Body of pancreas (tissue), 4 donors: Measurements from ENCODE around the gene TRIM6. TPM values are rescaled to one million over a fixed set of nuclear protein-coding genes. Genes with fewer than 3 reads are reported as not detected.

Experiments
- ATAC-seq: fragments of 150-250 bp; one replicate; pipeline ENCODE4 v1.9.1; 2016
- DNase-seq, 4 donors: peaks; one replicate each; pipeline ENCODE4 v3.0.0-alpha.2; 2019
- H3K27ac ChIP-seq, 4 donors: fragments of 200-600 bp; sonication (generic); 1 replicate in 3 of 4; 2 replicates in 1 of 4; pipeline versions ENCODE4 v1.5.1 to v1.6.1; 2016 to 2019; ENCODE audit warnings: mild to moderate bottlenecking in 1 of 4, mixed read lengths in 1 of 4, moderate library complexity in 1 of 4
- H3K27me3 ChIP-seq, 2 donors: fragments of 200-600 bp; sonication (generic); one replicate each; pipeline ENCODE4 v1.6.0; 2016; ENCODE audit warnings: mild to moderate bottlenecking in 1 of 2
- H3K36me3 ChIP-seq, 2 donors: fragments of 200-600 bp; sonication (generic); replicated peaks in 1 of 2; 2 replicates each; pipeline ENCODE4 v1.5.1; 2016; ENCODE audit warnings: low read depth in 2 of 2; ENCODE audit not compliant: insufficient read depth in 1 of 2
- H3K4me1 ChIP-seq: fragments of 200-600 bp; sonication (generic); one replicate; pipeline ENCODE4 v1.6.0; 2016
- H3K4me3 ChIP-seq, 2 donors: fragments of 200-600 bp; sonication (generic); 1 replicate in 1 of 2; 2 replicates in 1 of 2; pipeline ENCODE4 v1.5.1; 2016 to 2019
- H3K9me3 ChIP-seq, 3 donors: fragments of 200-600 bp; sonication (generic); 1 replicate in 2 of 3; 2 replicates in 1 of 3; pipeline ENCODE4 v1.5.1; 2016
- POLR2A ChIP-seq, 3 donors: fragments of 450-650 bp; IDR thresholded peaks; one replicate each; pipeline ENCODE4 v1.6.1; 2016; ENCODE audit warnings: antibody characterized with exemption in 3 of 3, mild to moderate bottlenecking in 2 of 3
- WGBS, 2 donors: methylation state at CpG; one replicate each; pipeline ENCODE4 v1.1.5; 2017; 5-methylcytosine and 5-hydroxymethylcytosine counted together
- intact Hi-C: fragments of 100-400 bp; cut with DNase I; formaldehyde crosslinking; loops from one replicate; pipeline ENCODE4 v1.15.1; 2023
- total RNA-seq, 2 donors: library from RNA; depleted of rRNA; stranded (reverse); fragments of >200 nt; gene quantifications; one replicate each; pipeline ENCODE4 v1.1.0, GENCODE V29; 2016
- TF ChIP-seq, protein P1 (sequence below), 7 experiments: fragments of 450-650 bp in 4 of 7; fragments of 200-600 bp in 3 of 7; sonication (generic) in 3 of 7; IDR thresholded peaks; one replicate each; pipeline ENCODE4 v1.5.1; 2016 to 2019; ENCODE audit warnings: antibody characterized with exemption in 7 of 7

Gene TRIM6
- total RNA-seq, 2 donors from 2014 or later = 2.1 to 2.6 TPM

DNA sequence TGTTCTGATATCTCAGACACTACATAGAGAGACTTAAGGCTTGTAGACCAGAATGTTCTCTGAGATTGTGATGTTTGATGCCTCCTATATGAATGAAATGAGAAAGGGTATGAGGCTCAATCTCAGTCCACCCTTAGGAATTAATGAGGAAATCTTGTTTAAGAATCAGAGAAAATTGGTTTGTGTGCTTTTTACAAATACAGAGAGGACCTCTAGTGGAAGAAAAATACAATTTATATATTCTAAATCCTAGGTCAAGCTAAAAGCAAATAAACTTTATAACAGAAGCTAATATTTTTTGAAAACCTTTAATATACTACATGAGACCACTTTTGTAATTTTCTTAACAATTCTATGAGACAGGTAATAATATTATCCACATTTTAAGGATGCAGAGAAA lies 43.1 kb upstream of the TRIM6 start:
- DNase-seq (no peak), ATAC-seq (no peak)
- TF ChIP-seq POLR2A (IDR thresholded peaks at IDR 0.05) = no peak
- TF ChIP-seq, protein P1, sequence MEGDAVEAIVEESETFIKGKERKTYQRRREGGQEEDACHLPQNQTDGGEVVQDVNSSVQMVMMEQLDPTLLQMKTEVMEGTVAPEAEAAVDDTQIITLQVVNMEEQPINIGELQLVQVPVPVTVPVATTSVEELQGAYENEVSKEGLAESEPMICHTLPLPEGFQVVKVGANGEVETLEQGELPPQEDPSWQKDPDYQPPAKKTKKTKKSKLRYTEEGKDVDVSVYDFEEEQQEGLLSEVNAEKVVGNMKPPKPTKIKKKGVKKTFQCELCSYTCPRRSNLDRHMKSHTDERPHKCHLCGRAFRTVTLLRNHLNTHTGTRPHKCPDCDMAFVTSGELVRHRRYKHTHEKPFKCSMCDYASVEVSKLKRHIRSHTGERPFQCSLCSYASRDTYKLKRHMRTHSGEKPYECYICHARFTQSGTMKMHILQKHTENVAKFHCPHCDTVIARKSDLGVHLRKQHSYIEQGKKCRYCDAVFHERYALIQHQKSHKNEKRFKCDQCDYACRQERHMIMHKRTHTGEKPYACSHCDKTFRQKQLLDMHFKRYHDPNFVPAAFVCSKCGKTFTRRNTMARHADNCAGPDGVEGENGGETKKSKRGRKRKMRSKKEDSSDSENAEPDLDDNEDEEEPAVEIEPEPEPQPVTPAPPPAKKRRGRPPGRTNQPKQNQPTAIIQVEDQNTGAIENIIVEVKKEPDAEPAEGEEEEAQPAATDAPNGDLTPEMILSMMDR (IDR thresholded peaks at IDR 0.05) = no peak
- intact Hi-C loops = no loop called here
- Histone ChIP-seq H3K9me3 (no peaks in the 10 kb centered on the region), H3K36me3 (no peaks in the 10 kb centered on the region), H3K4me3 (no peak overlapping the region), H3K27me3 (no peaks in the 10 kb centered on the region), H3K27ac (no peak overlapping the region), H3K4me1 (no peaks in the 10 kb centered on the region)

DNA sequence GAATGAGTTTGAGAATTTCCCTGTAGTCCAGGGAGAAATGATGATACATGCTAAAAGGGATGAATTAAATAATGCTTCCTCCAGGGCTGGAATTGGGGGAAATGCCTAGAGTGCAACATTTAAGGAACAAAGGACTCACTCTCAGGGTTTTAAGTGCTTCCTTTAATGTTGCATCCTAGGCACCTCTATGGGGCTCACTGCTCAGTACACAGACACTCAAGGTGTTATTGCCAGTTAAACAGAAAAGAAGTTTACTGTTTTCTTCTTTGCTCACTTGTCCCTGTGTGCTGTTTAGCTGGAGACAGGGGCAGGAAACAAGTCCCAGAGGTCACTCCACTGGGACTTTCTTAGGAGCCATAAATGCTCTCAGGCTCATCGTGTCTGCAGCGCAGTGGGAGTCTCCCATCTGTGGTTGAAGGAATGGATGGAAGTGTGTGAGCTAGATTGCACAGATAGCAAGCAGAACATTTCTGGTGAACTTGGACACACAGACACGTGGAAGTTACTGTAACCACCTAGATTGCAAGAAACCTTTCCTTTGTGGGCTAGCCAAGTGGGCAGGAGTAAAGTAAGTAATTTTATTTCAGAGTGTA lies 39.7 kb upstream of the TRIM6 start:
- DNase-seq (no peak), ATAC-seq (no peak)
- intact Hi-C loops = no loop called here
- H3K4me1 ChIP-seq = no peaks in the 10 kb centered on the region
- no peaks in the 10 kb centered on the region for H3K36me3 ChIP-seq
- 63 to 82% methylated on average over 3 of the region's 3 CpGs for whole genome bisulfite sequencing, 2 donors
- no peak overlapping the region for H3K27ac ChIP-seq
- no peak overlapping the region for H3K4me3 ChIP-seq
- TF ChIP-seq POLR2A (IDR thresholded peaks at IDR 0.05) = no peak
- H3K27me3 ChIP-seq = no peaks in the 10 kb centered on the region
- no peaks in the 10 kb centered on the region for H3K9me3 ChIP-seq

DNA sequence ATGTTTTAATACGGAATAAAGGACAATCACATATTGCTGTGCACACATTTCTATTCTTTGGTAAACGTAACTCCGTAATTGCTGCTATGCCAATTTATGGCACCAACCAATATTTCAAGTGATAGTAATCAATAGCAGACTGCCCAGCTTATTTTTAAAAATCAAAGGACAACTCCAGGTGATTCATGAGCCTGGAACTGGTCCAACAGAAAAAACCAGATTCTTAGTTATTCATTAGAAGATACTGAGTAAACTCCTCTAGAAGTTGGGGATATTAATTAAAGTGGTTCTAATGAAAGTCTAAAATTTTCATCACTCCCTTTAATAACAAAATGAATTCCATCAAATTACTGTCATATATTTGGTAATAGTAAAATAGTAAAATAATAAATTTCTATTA lies 38.7 kb upstream of the TRIM6 start:
- Histone ChIP-seq H3K36me3 (no peaks in the 10 kb centered on the region), H3K4me3 (no peak overlapping the region), H3K9me3 (no peaks in the 10 kb centered on the region), H3K27ac (no peak overlapping the region), H3K4me1 (no peaks in the 10 kb centered on the region), H3K27me3 (no peaks in the 10 kb centered on the region)
- TF ChIP-seq POLR2A (IDR thresholded peaks at IDR 0.05) = no peak
- TF ChIP-seq, protein P1 (IDR thresholded peaks at IDR 0.05) = no peak
- ATAC-seq = no peak
- DNase-seq = no peak
- intact Hi-C loops = no loop called here
- WGBS, 2 donors = 40 to 50% methylated on average over 3 of the region's 3 CpGs

DNA sequence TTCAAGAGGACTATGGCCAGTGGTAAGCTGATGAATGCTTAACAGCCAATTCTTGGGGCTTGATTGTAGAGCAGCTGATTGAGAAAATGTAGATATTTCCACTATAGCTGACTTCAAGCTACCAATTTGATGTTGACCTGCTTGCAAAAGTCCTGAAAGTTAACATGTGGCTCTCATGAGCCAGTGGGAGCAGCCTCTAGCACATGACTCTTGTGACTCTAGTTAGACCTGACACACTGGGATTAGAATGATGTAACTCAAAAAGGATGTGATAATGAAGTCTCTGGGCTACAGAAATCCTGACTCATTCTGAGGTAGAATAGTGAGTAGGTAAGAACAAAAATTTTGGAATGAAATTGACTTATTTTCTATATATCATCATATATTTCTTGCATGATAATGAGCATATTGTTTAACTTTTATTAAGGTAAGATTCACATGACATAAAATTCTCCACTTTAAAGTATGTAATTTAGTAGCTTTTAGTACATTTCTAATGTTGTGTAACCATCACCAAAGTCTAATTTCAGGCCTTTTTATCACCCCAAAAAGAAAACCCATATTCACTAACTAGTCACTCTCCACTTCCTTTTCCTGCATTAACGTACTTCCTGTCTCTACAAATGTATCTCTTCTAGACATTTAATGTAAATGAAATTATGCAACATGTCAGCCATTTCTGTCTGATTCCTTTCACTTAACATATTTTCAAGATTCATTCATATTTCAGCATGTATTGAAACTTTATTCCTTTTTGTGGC lies 32.0 kb upstream of the TRIM6 start:
- Histone ChIP-seq H3K36me3 (no peaks in the 10 kb centered on the region), H3K27ac (no peak overlapping the region), H3K9me3 (no peaks in the 10 kb centered on the region), H3K4me3 (no peak overlapping the region), H3K4me1 (no peaks in the 10 kb centered on the region), H3K27me3 (no peaks in the 10 kb centered on the region)
- intact Hi-C loops = no loop called here
- ATAC-seq (no peak), DNase-seq (no peak)
- TF ChIP-seq, protein P1 (IDR thresholded peaks at IDR 0.05) = no peak
- TF ChIP-seq POLR2A (IDR thresholded peaks at IDR 0.05) = no peak
- 83 to 86% methylated on average over 1 of the region's 1 CpG for WGBS, 2 donors

DNA sequence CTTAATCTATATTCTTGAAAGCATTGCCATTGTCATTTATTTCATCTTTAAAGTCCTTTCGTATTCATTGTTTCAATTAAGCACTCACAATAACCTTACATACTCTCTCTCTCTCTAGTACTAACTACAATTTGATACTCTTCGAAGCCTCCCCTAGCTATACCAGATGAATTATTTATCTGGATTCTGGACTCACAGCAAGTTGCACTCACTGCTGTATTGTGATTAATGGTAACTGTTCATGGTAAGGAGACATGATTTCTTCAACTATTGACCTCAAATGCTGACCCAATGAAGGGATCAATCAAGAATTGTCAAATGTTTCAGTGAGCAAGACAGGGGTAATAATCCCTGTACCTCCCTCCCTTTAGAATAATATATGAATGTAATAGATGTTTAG lies 21.8 kb upstream of the TRIM6 start:
- Histone ChIP-seq H3K4me3 (no peak overlapping the region), H3K9me3 (no peaks in the 10 kb centered on the region), H3K27ac (no peak overlapping the region), H3K27me3 (no peaks in the 10 kb centered on the region), H3K4me1 (no peaks in the 10 kb centered on the region), H3K36me3 (no peaks in the 10 kb centered on the region)
- DNase-seq (no peak), ATAC-seq (no peak)
- 89% methylated on average over 2 of the region's 2 CpGs for WGBS, 2 donors
- intact Hi-C loops = no loop called here
- no peak for TF ChIP-seq POLR2A (IDR thresholded peaks at IDR 0.05)
- TF ChIP-seq, protein P1 (IDR thresholded peaks at IDR 0.05) = no peak
